Calu3 (cell line): ENCODE results near the gene PDIA5. TPM values are rescaled to one million over a fixed set of nuclear protein-coding genes. Genes with fewer than 3 reads are reported as not detected.

Source experiments
- BruUV-seq: library from RNA; stranded (reverse); fragments of 400-500 nt; replicated peaks from 2 replicates; lab custom pipeline; 2021; lab: Mats Ljungman, UMichigan
- CTCF ChIA-PET: fragments of 300-600 bp; sonication (Branson Sonifier 250); formaldehyde crosslinking; loops from one replicate; lab custom pipeline; 2022; ENCODE audit warnings: antibody characterized with exemption; lab: Charles Lee
- DNase-seq: peaks from one replicate; pipeline ENCODE4 v3.0.0; 2022
- H3K27ac Mint-ChIP-seq: one replicate; pipeline ENCODE4 v1.8.0; 2022; ENCODE audit warnings: mixed read lengths; ENCODE audit not compliant: unreplicated experiment
- H3K27me3 Mint-ChIP-seq: one replicate; pipeline ENCODE4 v1.8.0; 2022; ENCODE audit warnings: mixed read lengths; ENCODE audit not compliant: unreplicated experiment
- H3K36me3 Mint-ChIP-seq: one replicate; pipeline ENCODE4 v1.8.0; 2022; ENCODE audit warnings: mild to moderate bottlenecking, moderate library complexity, mixed read lengths; ENCODE audit not compliant: insufficient read depth, unreplicated experiment
- H3K4me1 Mint-ChIP-seq: one replicate; pipeline ENCODE4 v1.8.0; 2022; ENCODE audit warnings: mild to moderate bottlenecking, low read depth, mixed read lengths; ENCODE audit not compliant: unreplicated experiment
- H3K4me3 Mint-ChIP-seq: one replicate; pipeline ENCODE4 v1.8.0; 2022; ENCODE audit warnings: mild to moderate bottlenecking, low read depth, moderate library complexity, mixed read lengths; ENCODE audit not compliant: unreplicated experiment
- H3K9me3 Mint-ChIP-seq: one replicate; pipeline ENCODE4 v1.8.0; 2022; ENCODE audit warnings: low read depth, mixed read lengths; ENCODE audit not compliant: unreplicated experiment
- intact Hi-C: fragments of 100-400 bp; cut with micrococcal nuclease; formaldehyde crosslinking; loops from one replicate; pipeline ENCODE4 v1.10.0; 2022; ENCODE audit not compliant: unreplicated experiment
- total RNA-seq: library from RNA; stranded (reverse); gene quantifications from 2 replicates; pipeline ENCODE4 v1.2.3, GENCODE V29; 2022
- TF ChIP-seq, protein P1 (sequence below): fragments of 200-600 bp; IDR thresholded peaks from one replicate; pipeline ENCODE4 v1.8.0; 2022; ENCODE audit warnings: antibody characterized with exemption; ENCODE audit not compliant: unreplicated experiment

Gene PDIA5
- total RNA-seq, 1 experiment from 2014 or later, result 31.6 TPM

- DNase-seq, result no peak
- Mint-ChIP-seq H3K36me3 (no peaks in the 10 kb centered on the region), H3K9me3 (no peaks in the 10 kb centered on the region), H3K27ac (no peak overlapping the region), H3K27me3 (peaks cover 93% of the 10 kb centered on the region), H3K4me1 (peaks cover 6% of the 10 kb centered on the region), H3K4me3 (no peak overlapping the region)
- CTCF ChIA-PET, result no interaction called here
- TF ChIP-seq, protein P1, sequence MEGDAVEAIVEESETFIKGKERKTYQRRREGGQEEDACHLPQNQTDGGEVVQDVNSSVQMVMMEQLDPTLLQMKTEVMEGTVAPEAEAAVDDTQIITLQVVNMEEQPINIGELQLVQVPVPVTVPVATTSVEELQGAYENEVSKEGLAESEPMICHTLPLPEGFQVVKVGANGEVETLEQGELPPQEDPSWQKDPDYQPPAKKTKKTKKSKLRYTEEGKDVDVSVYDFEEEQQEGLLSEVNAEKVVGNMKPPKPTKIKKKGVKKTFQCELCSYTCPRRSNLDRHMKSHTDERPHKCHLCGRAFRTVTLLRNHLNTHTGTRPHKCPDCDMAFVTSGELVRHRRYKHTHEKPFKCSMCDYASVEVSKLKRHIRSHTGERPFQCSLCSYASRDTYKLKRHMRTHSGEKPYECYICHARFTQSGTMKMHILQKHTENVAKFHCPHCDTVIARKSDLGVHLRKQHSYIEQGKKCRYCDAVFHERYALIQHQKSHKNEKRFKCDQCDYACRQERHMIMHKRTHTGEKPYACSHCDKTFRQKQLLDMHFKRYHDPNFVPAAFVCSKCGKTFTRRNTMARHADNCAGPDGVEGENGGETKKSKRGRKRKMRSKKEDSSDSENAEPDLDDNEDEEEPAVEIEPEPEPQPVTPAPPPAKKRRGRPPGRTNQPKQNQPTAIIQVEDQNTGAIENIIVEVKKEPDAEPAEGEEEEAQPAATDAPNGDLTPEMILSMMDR, result no peak
- intact Hi-C loops, result no loop called here
- BruUV-seq, result no TSS peak
Observed at GRCh38 chr3:123039178-123039577, 27.6 kb upstream of the PDIA5 start.

DNA sequence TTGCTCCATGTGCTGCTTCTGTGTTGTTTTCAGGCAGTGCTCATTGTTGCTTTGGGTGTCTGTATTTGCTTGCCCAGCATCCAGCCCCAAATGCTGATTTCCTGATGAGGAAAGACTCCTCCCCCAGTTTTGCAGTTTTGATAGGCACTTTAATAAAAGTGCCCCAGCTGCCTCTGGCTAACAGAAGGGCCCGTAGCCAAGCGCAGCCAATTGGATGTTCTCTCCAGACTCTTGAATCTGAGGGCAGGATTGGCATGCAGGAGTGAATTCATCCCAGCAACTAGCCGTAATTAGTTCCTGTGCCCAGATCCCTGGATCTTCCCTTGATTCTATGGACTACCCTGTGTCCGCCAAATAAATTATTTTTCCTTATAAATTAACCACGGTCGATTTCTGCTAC is 24.4 kb upstream of the PDIA5 start:
- DNase-seq, result no peak
- TF ChIP-seq, protein P1, result no peak
- peaks cover 5% of the 10 kb centered on the region for H3K36me3 Mint-ChIP-seq
- CTCF ChIA-PET, result no interaction called here
- peaks cover 92% of the 10 kb centered on the region for H3K27me3 Mint-ChIP-seq
- no peak overlapping the region for H3K4me3 Mint-ChIP-seq
- no TSS peak for BruUV-seq
- H3K9me3 Mint-ChIP-seq, result no peaks in the 10 kb centered on the region
- H3K27ac Mint-ChIP-seq, result no peak overlapping the region
- H3K4me1 Mint-ChIP-seq, result peaks cover 6% of the 10 kb centered on the region
- intact Hi-C loops, result no loop called here

DNA sequence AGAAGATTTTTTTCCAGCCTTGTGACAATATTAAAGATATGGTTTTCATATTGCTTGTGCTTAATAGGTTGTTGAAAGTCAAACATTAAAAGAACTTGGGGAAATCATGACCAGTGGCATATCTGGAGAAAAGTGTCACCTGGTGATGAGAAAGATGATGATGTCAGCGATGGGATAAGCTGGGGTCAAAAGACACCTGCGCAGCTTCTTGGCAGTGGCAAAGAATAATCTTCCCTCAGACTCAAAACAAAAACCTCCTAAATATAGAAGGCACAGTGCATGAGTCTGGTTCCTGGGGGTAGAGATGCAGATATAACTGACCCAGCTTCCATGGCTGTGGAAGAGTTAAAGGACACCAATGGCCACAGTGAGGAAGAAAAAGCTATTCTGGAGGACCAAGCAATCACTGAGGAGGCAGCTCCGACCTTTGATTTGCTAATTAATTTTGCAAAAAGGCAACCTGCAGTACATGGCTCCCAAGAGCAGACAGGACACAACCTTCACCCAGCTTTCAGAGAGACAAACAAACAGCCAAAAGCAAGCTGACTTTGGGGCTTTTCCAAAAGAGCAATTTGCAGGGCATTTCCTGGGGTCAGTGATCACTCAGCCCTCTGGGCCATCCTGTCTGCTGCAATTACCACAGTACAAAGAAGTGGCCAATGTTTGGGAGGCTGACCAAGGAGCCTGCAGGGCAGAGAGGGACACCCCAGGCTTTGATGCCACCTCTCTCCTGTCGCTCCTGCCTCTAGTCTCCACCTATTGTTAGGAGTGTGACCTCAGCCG is 21.7 kb upstream of the PDIA5 start:
- H3K4me3 Mint-ChIP-seq, result no peak overlapping the region
- no peaks in the 10 kb centered on the region for H3K4me1 Mint-ChIP-seq
- DNase-seq, result no peak
- CTCF ChIA-PET, result no interaction called here
- no peak overlapping the region for H3K27ac Mint-ChIP-seq
- intact Hi-C loops, result no loop called here
- no peaks in the 10 kb centered on the region for H3K9me3 Mint-ChIP-seq
- TF ChIP-seq, protein P1, result no peak
- peaks cover 5% of the 10 kb centered on the region for H3K36me3 Mint-ChIP-seq
- BruUV-seq, result no TSS peak
- H3K27me3 Mint-ChIP-seq, result peaks cover 67% of the 10 kb centered on the region

GRCh38 chr3:123046262-123047061 is 20.4 kb upstream of the PDIA5 start:
- TF ChIP-seq, protein P1, result no peak
- DNase-seq, result no peak
- BruUV-seq, result no TSS peak
- H3K27me3 Mint-ChIP-seq, result peaks cover 65% of the 10 kb centered on the region
- no peaks in the 10 kb centered on the region for H3K4me1 Mint-ChIP-seq
- H3K9me3 Mint-ChIP-seq, result no peaks in the 10 kb centered on the region
- H3K4me3 Mint-ChIP-seq, result no peak overlapping the region
- intact Hi-C loops, result no loop called here
- CTCF ChIA-PET, result no interaction called here
- H3K36me3 Mint-ChIP-seq, result peaks cover 5% of the 10 kb centered on the region
- no peak overlapping the region for H3K27ac Mint-ChIP-seq
